ENCODE results near the gene CDC123. TPM values are rescaled to one million over a fixed set of nuclear protein-coding genes. Genes with fewer than 3 reads are reported as not detected.

CDC123 gene
- total and polyA plus RNA-seq, 2 of the 4 experiments (the other 2 are of a cell fraction): 100 to 203 TPM

DNA sequence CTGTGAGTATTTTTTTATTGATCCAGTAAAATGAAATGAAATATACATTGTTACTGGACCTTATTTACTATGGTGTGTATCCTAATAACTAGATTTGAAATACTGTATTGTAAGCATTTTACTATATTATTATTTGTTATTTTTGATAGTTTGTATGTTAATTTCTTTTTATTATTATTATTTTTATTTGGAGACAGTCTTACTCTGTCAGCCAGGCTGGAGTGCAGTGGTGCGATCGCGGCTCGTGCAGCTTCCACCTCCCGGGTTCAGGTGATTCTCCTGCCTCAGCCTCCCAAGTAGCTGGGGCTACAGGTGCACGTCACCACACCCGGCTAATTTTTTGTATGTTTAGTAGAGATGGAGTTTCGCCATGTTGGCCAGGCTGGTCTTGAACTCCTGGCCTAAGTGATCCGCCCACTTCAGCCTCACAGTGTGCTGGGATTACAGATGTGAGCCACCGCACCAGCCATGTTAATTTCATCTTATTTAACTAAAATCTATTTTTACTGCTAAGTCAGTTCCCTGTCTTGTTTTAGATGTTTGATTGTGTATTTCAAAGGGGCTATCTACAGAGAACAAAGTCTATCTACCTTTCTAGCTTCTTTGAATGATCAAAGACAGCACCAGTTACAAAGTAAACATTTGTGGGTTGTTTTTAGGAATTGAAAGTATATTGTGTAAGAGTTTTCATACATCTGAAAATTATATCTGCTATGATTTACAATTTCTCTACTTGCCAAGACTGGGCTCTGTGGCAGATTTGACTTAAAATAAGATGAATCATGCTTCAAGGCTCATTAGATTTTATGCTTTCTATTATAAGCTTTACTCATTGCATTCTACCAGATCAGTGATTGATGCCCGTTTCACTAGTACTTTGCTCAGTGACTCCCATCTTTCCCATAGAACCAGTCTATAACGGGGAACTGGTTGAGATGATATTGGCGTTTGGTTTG, 41.6 kb downstream of the CDC123 start:
- no peak overlapping the region for H4K91ac ChIP-seq (ENCODE audit: insufficient read depth, low read depth, low read length)
- H3K9me3 ChIP-seq (ENCODE audit: control insufficient read depth, insufficient read depth, low read length): no peaks in the 10 kb centered on the region
- no peak overlapping the region for H3K56ac ChIP-seq (ENCODE audit: extremely low read depth, insufficient read depth, low read length)
- no peaks in the 10 kb centered on the region for H3K9me1 ChIP-seq (ENCODE audit: insufficient read depth, low read length)
- H3K9ac ChIP-seq (ENCODE audit: low read depth, low read length): no peak overlapping the region
- no TSS peak for BruUV-seq (replicated peaks)
- ChIA-PET CTCF (interaction anchor here (1.2 kb wide), 1 partner anchor 18 kb away, joined by 3 read pairs; no protein-coding TSS in a partner anchor), POLR2A (ENCODE audit: unreplicated experiment) (no interaction called here)
- H2AFZ ChIP-seq (replicated peaks; ENCODE audit: low read length, poor library complexity): no peak overlapping the region
- H3K79me1 ChIP-seq (ENCODE audit: low read depth in 1 of 2, low read length in 2 of 2): peaks cover 6 to 29% of the 10 kb centered on the region in 2 experiments
- no peaks in the 10 kb centered on the region for H3K27me3 ChIP-seq (ENCODE audit: control insufficient read depth, insufficient read depth, low read length)
- ATAC-seq (ENCODE audit: low read depth) (no peak), DNase-seq (no peak)
- peaks cover 8% of the 10 kb centered on the region for H3K4me1 ChIP-seq (ENCODE audit: control insufficient read depth, insufficient read depth, low read length)
- H3K18ac ChIP-seq (ENCODE audit: low read depth, low read length): no peak overlapping the region
- intact Hi-C loops (cut with micrococcal nuclease) (no loop called here), dilution Hi-C loops (cut with HindIII; ENCODE audit: low sequenced_read_pairs, unreplicated experiment) (no loop called here), in situ Hi-C loops (cut with MboI; ENCODE audit: low sequenced_read_pairs) (no loop called here)
- H3K4me3 ChIP-seq (ENCODE audit: insufficient read depth, low read depth, low read length): no peak overlapping the region
- TF ChIP-seq, protein P1, sequence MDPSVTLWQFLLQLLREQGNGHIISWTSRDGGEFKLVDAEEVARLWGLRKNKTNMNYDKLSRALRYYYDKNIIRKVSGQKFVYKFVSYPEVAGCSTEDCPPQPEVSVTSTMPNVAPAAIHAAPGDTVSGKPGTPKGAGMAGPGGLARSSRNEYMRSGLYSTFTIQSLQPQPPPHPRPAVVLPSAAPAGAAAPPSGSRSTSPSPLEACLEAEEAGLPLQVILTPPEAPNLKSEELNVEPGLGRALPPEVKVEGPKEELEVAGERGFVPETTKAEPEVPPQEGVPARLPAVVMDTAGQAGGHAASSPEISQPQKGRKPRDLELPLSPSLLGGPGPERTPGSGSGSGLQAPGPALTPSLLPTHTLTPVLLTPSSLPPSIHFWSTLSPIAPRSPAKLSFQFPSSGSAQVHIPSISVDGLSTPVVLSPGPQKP (IDR thresholded peaks at IDR 0.05; ENCODE audit: borderline replicate concordance, low read depth, low read length): no peak
- no peak for TF ChIP-seq RAD21 (IDR thresholded peaks at IDR 0.05; ENCODE audit: low read length)
- TF ChIP-seq CEBPB (IDR thresholded peaks at IDR 0.05; ENCODE audit: low read depth, low read length): no peak
- no peak for TF ChIP-seq RCOR1 (IDR thresholded peaks at IDR 0.05; ENCODE audit: insufficient replicate concordance, low read length)
- TF ChIP-seq NFE2L2 (IDR thresholded peaks at IDR 0.05; ENCODE audit: low read depth, low read length): no peak
- no peak for TF ChIP-seq POLR2A (IDR thresholded peaks at IDR 0.05; ENCODE audit: low read depth, low read length)
- TF ChIP-seq BHLHE40 (IDR thresholded peaks at IDR 0.05; ENCODE audit: low read depth, low read length): no peak
- no peak for TF ChIP-seq FOS (IDR thresholded peaks at IDR 0.05; ENCODE audit: low read depth, low read length)
- no peak for TF ChIP-seq MAZ (IDR thresholded peaks at IDR 0.05; ENCODE audit: borderline replicate concordance, low read depth, low read length)
- TF ChIP-seq, protein P2, sequence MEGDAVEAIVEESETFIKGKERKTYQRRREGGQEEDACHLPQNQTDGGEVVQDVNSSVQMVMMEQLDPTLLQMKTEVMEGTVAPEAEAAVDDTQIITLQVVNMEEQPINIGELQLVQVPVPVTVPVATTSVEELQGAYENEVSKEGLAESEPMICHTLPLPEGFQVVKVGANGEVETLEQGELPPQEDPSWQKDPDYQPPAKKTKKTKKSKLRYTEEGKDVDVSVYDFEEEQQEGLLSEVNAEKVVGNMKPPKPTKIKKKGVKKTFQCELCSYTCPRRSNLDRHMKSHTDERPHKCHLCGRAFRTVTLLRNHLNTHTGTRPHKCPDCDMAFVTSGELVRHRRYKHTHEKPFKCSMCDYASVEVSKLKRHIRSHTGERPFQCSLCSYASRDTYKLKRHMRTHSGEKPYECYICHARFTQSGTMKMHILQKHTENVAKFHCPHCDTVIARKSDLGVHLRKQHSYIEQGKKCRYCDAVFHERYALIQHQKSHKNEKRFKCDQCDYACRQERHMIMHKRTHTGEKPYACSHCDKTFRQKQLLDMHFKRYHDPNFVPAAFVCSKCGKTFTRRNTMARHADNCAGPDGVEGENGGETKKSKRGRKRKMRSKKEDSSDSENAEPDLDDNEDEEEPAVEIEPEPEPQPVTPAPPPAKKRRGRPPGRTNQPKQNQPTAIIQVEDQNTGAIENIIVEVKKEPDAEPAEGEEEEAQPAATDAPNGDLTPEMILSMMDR (conservative IDR thresholded peaks at IDR 0.05; ENCODE audit: low read depth, low read length): no peak
- no peak for TF ChIP-seq SMC3 (IDR thresholded peaks at IDR 0.05; ENCODE audit: low read depth, low read length)
- H4K20me1 ChIP-seq (ENCODE audit: insufficient read depth, low read length): peaks cover 5% of the 10 kb centered on the region; the same call in 1 of the 2 replicates
- H3K4me2 ChIP-seq (ENCODE audit: low read depth, low read length): no peak overlapping the region
- no peak overlapping the region for H3K27ac ChIP-seq (ENCODE audit: insufficient read depth, low read length)
- no peak overlapping the region for H2AK5ac ChIP-seq (ENCODE audit: low read depth, low read length)
- H3K14ac ChIP-seq (replicated peaks; ENCODE audit: low read depth, low read length): no peak overlapping the region
- H3K23ac ChIP-seq (ENCODE audit: low read depth, low read length): no peak overlapping the region
- no peak overlapping the region for H3K4ac ChIP-seq (ENCODE audit: low read depth, low read length)
- no peak overlapping the region for H4K8ac ChIP-seq (ENCODE audit: low read depth in 2 of 2, low read length in 2 of 2)
- no peak overlapping the region for H2BK5ac ChIP-seq (ENCODE audit: low read depth, low read length, poor library complexity, severe bottlenecking)
- H2AK9ac ChIP-seq (replicated peaks; ENCODE audit: low read depth, low read length, poor library complexity): no peak overlapping the region
- H4K5ac ChIP-seq (ENCODE audit: low read depth, low read length): no peak overlapping the region
- WGBS, 2 experiments (ENCODE audit: extremely low coverage in 2 of 2, insufficient read length in 1 of 2): 98 to 100% methylated on average over 1 to 5 of the region's 13 CpGs
- H3K36me3 ChIP-seq (ENCODE audit: control insufficient read depth, insufficient read depth, low read length): peaks cover 23% of the 10 kb centered on the region
- H2BK20ac ChIP-seq (ENCODE audit: low read depth, low read length): no peak overlapping the region
- no peak overlapping the region for H2BK120ac ChIP-seq (ENCODE audit: low read depth, low read length)
- H2BK15ac ChIP-seq (ENCODE audit: low read depth, low read length): no peak overlapping the region

Data from IMR-90 (cell line).